Mesodermal cell (in vitro differentiated cells): ENCODE measurements around the gene AFAP1.

ENCODE experiments used
- H3K27ac ChIP-seq: 2 replicates; pipeline ENCODE4 v1.7.0; 2013; ENCODE audit warnings: mild to moderate bottlenecking, low read depth, low read length, moderate library complexity; ENCODE audit not compliant: severe bottlenecking
- H3K36me3 ChIP-seq: 2 replicates; pipeline ENCODE4 v1.7.1; 2013; ENCODE audit warnings: mild to moderate bottlenecking, low read length, moderate library complexity; ENCODE audit not compliant: control insufficient read depth, insufficient read depth
- H3K4me1 ChIP-seq: one replicate; pipeline ENCODE4 v1.7.1; 2013; ENCODE audit warnings: mild to moderate bottlenecking, low read length; ENCODE audit not compliant: insufficient read depth, control insufficient read depth, poor library complexity, severe bottlenecking
- H3K4me3 ChIP-seq: 2 replicates; pipeline ENCODE4 v1.7.0; 2013; ENCODE audit warnings: low read length, control low read depth, mild to moderate bottlenecking; ENCODE audit not compliant: insufficient read depth, poor library complexity, severe bottlenecking; ENCODE audit errors: extremely low read depth
- H3K9me3 ChIP-seq: 2 replicates; pipeline ENCODE4 v1.7.1; 2013; ENCODE audit warnings: mild to moderate bottlenecking, low read length, moderate library complexity; ENCODE audit not compliant: control insufficient read depth
- WGBS, 2 experiments: methylation state at CpG; one replicate each; pipeline ENCODE4 v1.1.5; 2013; ENCODE audit warnings: missing lambda C conversion rate in 2 of 2; ENCODE audit not compliant: insufficient coverage in 2 of 2; 5-methylcytosine and 5-hydroxymethylcytosine counted together

Gene AFAP1

GRCh38 chr4:7967501-7968261, 28.0 kb upstream of the AFAP1 start:
- peaks cover 30% of the 10 kb centered on the region for H3K4me1 ChIP-seq
- WGBS, 2 experiments, result 91 to 94% methylated on average over 10 to 16 of the region's 21 CpGs

GRCh38 chr4:7967063-7967440, 27.4 kb upstream of the AFAP1 start:
- Histone ChIP-seq H3K9me3 (no peaks in the 10 kb centered on the region), H3K4me3 (no peak overlapping the region), H3K4me1 (peaks cover 26% of the 10 kb centered on the region), H3K27ac (no peak overlapping the region), H3K36me3 (no peaks in the 10 kb centered on the region)
- WGBS, 2 experiments, result 91 to 94% methylated on average over 9 of the region's 9 CpGs

More at GRCh38 chr4:7967501-7968261, 28.0 kb upstream of the AFAP1 start:
- Histone ChIP-seq H3K27ac (no peak overlapping the region), H3K4me3 (no peak overlapping the region), H3K36me3 (no peaks in the 10 kb centered on the region), H3K9me3 (no peaks in the 10 kb centered on the region)

GRCh38 chr4:7966281-7967062, 26.8 kb upstream of the AFAP1 start:
- H3K27ac ChIP-seq, result no peak overlapping the region
- 91 to 97% methylated on average over 16 to 32 of the region's 37 CpGs for WGBS, 2 experiments
- H3K4me1 ChIP-seq, result peaks cover 28% of the 10 kb centered on the region
- H3K36me3 ChIP-seq, result no peaks in the 10 kb centered on the region
- H3K4me3 ChIP-seq, result no peak overlapping the region
- H3K9me3 ChIP-seq, result no peaks in the 10 kb centered on the region

- Histone ChIP-seq H3K27ac (no peak overlapping the region), H3K4me3 (no peak overlapping the region), H3K36me3 (no peaks in the 10 kb centered on the region), H3K9me3 (no peaks in the 10 kb centered on the region), H3K4me1 (peaks cover 18% of the 10 kb centered on the region)
- 90 to 92% methylated on average over 20 to 23 of the region's 23 CpGs for WGBS, 2 experiments
Measured at GRCh38 chr4:7964890-7965662, 25.4 kb upstream of the AFAP1 start.

- H3K9me3 ChIP-seq, result no peaks in the 10 kb centered on the region
- 72 to 78% methylated on average over 3 of the region's 5 CpGs for WGBS, 2 experiments
- peaks cover 12% of the 10 kb centered on the region for H3K4me1 ChIP-seq
Measured at GRCh38 chr4:7964459-7964858, 24.8 kb upstream of the AFAP1 start.

GRCh38 chr4:7963691-7964090, 24.0 kb upstream of the AFAP1 start:
- no peaks in the 10 kb centered on the region for H3K9me3 ChIP-seq
- no peak overlapping the region for H3K4me3 ChIP-seq
- no peaks in the 10 kb centered on the region for H3K36me3 ChIP-seq
- 96 to 98% methylated on average over 12 of the region's 12 CpGs for WGBS, 2 experiments
- H3K4me1 ChIP-seq, result peaks cover 7% of the 10 kb centered on the region
- no peak overlapping the region for H3K27ac ChIP-seq

More at GRCh38 chr4:7964459-7964858, 24.8 kb upstream of the AFAP1 start:
- no peak overlapping the region for H3K4me3 ChIP-seq
- H3K27ac ChIP-seq, result no peak overlapping the region
- no peaks in the 10 kb centered on the region for H3K36me3 ChIP-seq

- 92% methylated on average over 15 to 17 of the region's 17 CpGs for WGBS, 2 experiments
- no peaks in the 10 kb centered on the region for H3K9me3 ChIP-seq
Measured at GRCh38 chr4:7962609-7963508, 23.2 kb upstream of the AFAP1 start.

GRCh38 chr4:7960790-7961655, 21.4 kb upstream of the AFAP1 start:
- Histone ChIP-seq H3K36me3 (no peaks in the 10 kb centered on the region), H3K27ac (no peak overlapping the region), H3K9me3 (no peaks in the 10 kb centered on the region), H3K4me1 (peaks cover 19% of the 10 kb centered on the region), H3K4me3 (no peak overlapping the region)
- WGBS, 2 experiments, result 74 to 84% methylated on average over 14 of the region's 19 CpGs

More at GRCh38 chr4:7962609-7963508, 23.2 kb upstream of the AFAP1 start:
- peaks cover 7% of the 10 kb centered on the region for H3K4me1 ChIP-seq
- no peak overlapping the region for H3K27ac ChIP-seq
- no peaks in the 10 kb centered on the region for H3K36me3 ChIP-seq
- no peak overlapping the region for H3K4me3 ChIP-seq

- Histone ChIP-seq H3K27ac (no peak overlapping the region), H3K4me3 (no peak overlapping the region), H3K4me1 (peaks cover 22% of the 10 kb centered on the region), H3K9me3 (no peaks in the 10 kb centered on the region), H3K36me3 (no peaks in the 10 kb centered on the region)
- WGBS, 2 experiments, result 94 to 97% methylated on average over 8 to 11 of the region's 11 CpGs
Measured at GRCh38 chr4:7960017-7960789, 20.5 kb upstream of the AFAP1 start.
